ENCODE results near the gene SETD2. TPM values are rescaled to one million over a fixed set of nuclear protein-coding genes. Genes with fewer than 3 reads are reported as not detected.
"Not testable (repeated sequence)": the region's sequence is repeated elsewhere in the genome, so short reads cannot be mapped to it uniquely, and the experiment has no call there.

The SETD2 gene
- total and polyA plus RNA-seq, 7 donors, result 12.0 to 72.6 (median 52.3) TPM

DNA sequence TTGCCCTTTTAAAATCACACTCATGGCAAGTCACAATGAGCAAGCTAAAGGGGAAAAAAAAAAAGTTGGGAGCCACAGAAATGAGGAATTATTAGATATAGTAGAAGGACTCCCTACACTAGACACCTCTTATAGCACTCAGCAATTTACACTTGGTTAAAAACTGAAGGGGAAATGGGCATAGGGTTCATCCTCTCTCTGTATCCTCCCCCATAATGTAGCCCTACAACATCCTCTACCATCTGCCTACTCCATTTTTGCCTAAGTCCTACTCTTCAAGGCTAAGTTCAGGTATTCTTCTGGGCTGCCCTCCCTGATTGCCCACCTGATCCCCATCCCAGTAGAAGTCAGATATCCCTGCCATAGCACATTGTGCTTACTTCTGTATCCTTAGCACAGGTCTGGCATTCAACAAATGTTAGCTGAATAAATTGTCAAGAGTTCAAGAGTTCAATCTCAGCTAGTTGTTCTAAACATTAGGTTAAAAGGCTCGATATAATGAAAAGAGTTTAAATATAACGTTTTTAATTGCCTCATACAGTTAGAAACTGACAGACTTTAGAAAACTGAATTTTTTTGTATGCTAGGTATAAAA is 14.5 kb downstream of the SETD2 start:
- intact Hi-C loops (cut with DNase I), result no loop called here
- H3K9me3 ChIP-seq, result no peaks in the 10 kb centered on the region
- WGBS, 2 donors, result 27 to 42% methylated on average over 2 of the region's 2 CpGs
- H3K4me1 ChIP-seq, result peaks cover 0 to 40% (median 18%) of the 10 kb centered on the region in 4 donors
- H3K27me3 ChIP-seq, result no peaks in the 10 kb centered on the region
- no peak for TF ChIP-seq EP300 (IDR thresholded peaks at IDR 0.05)
- no peak for TF ChIP-seq POLR2A (IDR thresholded peaks at IDR 0.05)
- TF ChIP-seq, protein P1, sequence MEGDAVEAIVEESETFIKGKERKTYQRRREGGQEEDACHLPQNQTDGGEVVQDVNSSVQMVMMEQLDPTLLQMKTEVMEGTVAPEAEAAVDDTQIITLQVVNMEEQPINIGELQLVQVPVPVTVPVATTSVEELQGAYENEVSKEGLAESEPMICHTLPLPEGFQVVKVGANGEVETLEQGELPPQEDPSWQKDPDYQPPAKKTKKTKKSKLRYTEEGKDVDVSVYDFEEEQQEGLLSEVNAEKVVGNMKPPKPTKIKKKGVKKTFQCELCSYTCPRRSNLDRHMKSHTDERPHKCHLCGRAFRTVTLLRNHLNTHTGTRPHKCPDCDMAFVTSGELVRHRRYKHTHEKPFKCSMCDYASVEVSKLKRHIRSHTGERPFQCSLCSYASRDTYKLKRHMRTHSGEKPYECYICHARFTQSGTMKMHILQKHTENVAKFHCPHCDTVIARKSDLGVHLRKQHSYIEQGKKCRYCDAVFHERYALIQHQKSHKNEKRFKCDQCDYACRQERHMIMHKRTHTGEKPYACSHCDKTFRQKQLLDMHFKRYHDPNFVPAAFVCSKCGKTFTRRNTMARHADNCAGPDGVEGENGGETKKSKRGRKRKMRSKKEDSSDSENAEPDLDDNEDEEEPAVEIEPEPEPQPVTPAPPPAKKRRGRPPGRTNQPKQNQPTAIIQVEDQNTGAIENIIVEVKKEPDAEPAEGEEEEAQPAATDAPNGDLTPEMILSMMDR (IDR thresholded peaks at IDR 0.05), result no peak
- no peak for TF ChIP-seq POLR2AphosphoS5 (IDR thresholded peaks at IDR 0.05)
- no peaks in the 10 kb centered on the region for H3K36me3 ChIP-seq
- no peak overlapping the region for H3K27ac ChIP-seq
- no peak for DNase-seq
- no peak overlapping the region for H3K4me3 ChIP-seq

DNA sequence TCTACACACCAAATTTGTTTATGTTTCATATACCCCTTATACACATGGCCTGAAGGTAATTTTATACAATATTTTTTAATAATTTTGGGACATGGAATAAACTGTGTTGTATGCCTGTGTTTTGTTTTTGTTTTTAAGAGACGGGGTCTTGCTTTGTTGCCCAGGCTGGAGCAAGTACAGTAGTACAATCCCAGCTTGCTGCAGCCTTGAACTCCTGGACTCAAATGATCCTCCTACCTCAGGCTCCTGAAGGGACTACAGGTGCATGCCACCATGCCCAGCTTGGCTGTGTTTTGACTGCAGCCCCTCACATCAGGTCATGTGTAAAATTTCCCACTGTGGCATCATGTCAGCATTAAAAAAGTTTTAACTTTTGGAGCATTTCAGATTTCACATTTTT is 18.6 kb downstream of the SETD2 start:
- TF ChIP-seq POLR2A (IDR thresholded peaks at IDR 0.05), result no peak
- TF ChIP-seq EP300 (IDR thresholded peaks at IDR 0.05), result no peak
- H3K4me3 ChIP-seq, result no peak overlapping the region
- no peaks in the 10 kb centered on the region for H3K27me3 ChIP-seq
- H3K27ac ChIP-seq, result no peak overlapping the region
- WGBS, 2 donors, result 97 to 98% methylated on average over 1 of the region's 1 CpG
- peaks cover 0 to 52% (median 40%) of the 10 kb centered on the region in 4 donors for H3K4me1 ChIP-seq
- intact Hi-C loops (cut with DNase I), result no loop called here
- H3K36me3 ChIP-seq, result no peaks in the 10 kb centered on the region
- no peaks in the 10 kb centered on the region for H3K9me3 ChIP-seq
- no peak for DNase-seq

DNA sequence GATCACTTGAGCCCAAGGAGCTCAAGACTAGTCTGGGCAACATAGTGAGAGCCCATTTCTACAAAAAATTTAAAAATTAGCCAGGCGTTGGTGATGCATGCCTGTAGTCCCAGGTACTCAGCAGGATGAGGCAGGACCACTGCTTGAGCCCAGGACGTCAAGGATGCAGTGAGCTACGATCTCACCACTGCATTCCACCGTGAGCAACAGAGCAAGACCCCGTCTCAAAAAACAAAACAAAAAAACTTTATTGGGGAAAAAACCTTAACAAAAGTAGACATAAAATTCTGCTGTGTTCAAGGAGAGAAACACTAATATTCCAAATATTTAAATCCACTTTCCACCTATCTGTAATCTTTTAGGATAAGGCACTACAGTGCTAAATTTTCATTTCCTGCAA is 20.8 kb downstream of the SETD2 start:
- Histone ChIP-seq H3K27ac (no peak overlapping the region), H3K27me3 (no peaks in the 10 kb centered on the region), H3K36me3 (no peaks in the 10 kb centered on the region), H3K9me3 (no peaks in the 10 kb centered on the region), H3K4me3 (no peak overlapping the region), H3K4me1 (peaks cover 0 to 44% (median 27%) of the 10 kb centered on the region in 4 donors)
- intact Hi-C loops (cut with DNase I), result no loop called here
- no peak for DNase-seq
- TF ChIP-seq EP300 (IDR thresholded peaks at IDR 0.05) (no peak), POLR2A (IDR thresholded peaks at IDR 0.05) (no peak), POLR2AphosphoS5 (IDR thresholded peaks at IDR 0.05) (no peak)
- TF ChIP-seq, protein P1 (IDR thresholded peaks at IDR 0.05), result no peak
- 88 to 97% methylated on average over 5 of the region's 5 CpGs for WGBS, 2 donors

DNA sequence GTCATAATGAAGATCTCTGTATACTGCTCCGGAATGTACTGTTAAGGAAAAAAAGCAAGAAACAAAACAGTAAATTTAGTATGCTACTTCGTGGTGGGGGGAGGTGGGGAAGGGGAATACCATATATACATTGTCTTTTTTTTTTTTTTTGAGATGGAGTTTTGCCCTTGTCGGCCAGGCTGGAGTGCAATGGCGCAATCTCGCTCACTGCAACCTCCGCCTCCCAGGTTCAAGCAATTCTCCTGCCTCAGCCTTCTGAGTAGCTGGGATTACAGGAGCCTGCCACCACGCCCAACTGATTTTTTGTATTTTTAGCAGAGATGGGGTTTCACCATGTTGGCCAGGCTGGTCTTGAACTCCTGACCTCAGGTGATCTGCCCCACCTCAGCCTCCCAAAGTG is 21.4 kb downstream of the SETD2 start:
- intact Hi-C loops (cut with DNase I); H3K4me3 ChIP-seq; H3K36me3 ChIP-seq; H3K27me3 ChIP-seq; DNase-seq; H3K27ac ChIP-seq; H3K9me3 ChIP-seq: not testable (repeated sequence)
- 88 to 94% methylated on average over 7 of the region's 7 CpGs for WGBS, 2 donors
- H3K4me1 ChIP-seq, result peaks cover 0 to 44% (median 28%) of the 10 kb centered on the region in 4 donors

DNA sequence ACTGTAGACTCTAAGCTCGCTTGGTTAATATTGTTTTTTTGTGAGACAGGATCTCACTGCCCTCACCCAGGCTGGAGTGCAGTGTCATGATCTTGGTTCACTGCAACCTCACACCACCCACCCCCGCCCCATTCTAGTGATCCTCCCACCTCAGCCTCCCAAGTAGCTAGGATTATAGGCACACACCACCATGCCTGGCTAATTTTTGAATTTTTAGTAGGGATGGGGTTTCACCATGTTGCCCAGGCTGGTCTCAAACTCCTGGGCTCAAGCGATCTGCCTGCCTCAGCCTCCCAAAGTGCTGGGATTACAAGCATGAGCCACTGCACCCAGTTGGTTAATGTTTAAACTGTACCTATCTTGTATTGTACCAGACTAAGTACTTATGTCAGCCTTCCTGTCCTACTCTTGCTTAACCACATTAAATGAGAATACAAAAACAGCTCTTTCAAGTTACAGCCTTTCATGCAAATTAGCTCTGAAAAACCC is 22.9 kb downstream of the SETD2 start:
- DNase-seq; intact Hi-C loops (cut with DNase I); H3K9me3 ChIP-seq; H3K27me3 ChIP-seq; H3K27ac ChIP-seq; H3K36me3 ChIP-seq; H3K4me3 ChIP-seq: not testable (repeated sequence)
- WGBS, 2 donors, result 28 to 57% methylated on average over 3 of the region's 3 CpGs
- peaks cover 0 to 46% (median 39%) of the 10 kb centered on the region in 4 donors for H3K4me1 ChIP-seq

DNA sequence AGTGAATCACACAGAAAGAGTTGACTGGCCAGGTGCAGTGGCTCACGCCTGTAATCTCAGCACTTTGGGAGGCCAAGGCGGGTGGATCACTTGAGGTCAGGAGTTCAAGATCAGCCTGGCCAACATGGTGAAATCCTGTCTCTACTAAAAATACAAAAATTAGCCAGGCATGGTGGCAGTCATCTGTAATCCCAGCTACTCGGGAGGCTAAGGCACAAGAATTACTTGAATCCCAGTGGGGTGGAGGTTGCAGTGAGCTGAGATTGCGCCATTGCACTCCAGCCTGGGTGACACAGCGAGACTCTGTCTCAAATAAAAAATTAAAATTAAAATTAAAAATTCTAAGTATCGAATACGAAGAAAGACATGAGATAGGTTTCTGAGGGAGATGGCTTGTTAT is 23.4 kb downstream of the SETD2 start:
- DNase-seq; H3K27me3 ChIP-seq; intact Hi-C loops (cut with DNase I); H3K9me3 ChIP-seq; H3K4me3 ChIP-seq; H3K36me3 ChIP-seq; H3K27ac ChIP-seq: not testable (repeated sequence)
- H3K4me1 ChIP-seq, result peaks cover 0 to 51% (median 43%) of the 10 kb centered on the region in 4 donors
- 85 to 92% methylated on average over 7 of the region's 7 CpGs for WGBS, 2 donors

DNA sequence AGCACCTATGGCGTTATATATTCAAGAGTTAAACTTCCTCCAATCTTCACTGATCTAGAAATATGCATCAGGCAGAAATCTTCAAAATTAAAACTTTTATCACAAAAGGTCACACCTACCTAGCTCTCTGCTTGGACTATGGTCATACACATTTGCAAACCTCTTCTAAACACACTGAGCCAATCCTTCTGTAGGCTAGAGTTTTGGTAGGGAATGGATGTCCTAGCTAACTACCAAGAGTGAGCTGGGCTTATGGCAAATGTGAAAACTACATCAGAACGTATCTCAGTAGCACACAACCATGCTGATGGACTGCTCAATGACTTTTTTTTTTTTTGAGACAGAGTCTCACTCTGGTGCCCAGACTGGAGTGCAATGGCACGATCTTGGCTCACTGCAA is 29.6 kb downstream of the SETD2 start:
- H3K4me1 ChIP-seq, result peaks cover 0 to 36% (median 20%) of the 10 kb centered on the region in 4 donors

More for the DNA sequence above, 29.6 kb downstream of the SETD2 start:
- DNase-seq, result no peak
- Histone ChIP-seq H3K27ac (no peak overlapping the region), H3K27me3 (no peaks in the 10 kb centered on the region), H3K9me3 (no peaks in the 10 kb centered on the region), H3K36me3 (no peaks in the 10 kb centered on the region), H3K4me3 (no peak overlapping the region)
- WGBS, 2 donors, result 80 to 84% methylated on average over 3 of the region's 3 CpGs
- TF ChIP-seq, protein P1 (IDR thresholded peaks at IDR 0.05), result no peak
- TF ChIP-seq EP300 (IDR thresholded peaks at IDR 0.05) (no peak), POLR2A (IDR thresholded peaks at IDR 0.05) (no peak), POLR2AphosphoS5 (IDR thresholded peaks at IDR 0.05) (no peak)
- intact Hi-C loops (cut with DNase I), result no loop called here

Measured in sigmoid colon (tissue), 7 donors.